UCSD-AML1 (cell line): ENCODE measurements around the gene LARGE1.

Experiments
- DNase-seq: peaks from one replicate; lab custom pipeline; 2025; ENCODE audit not compliant: unreplicated experiment; lab: John Stamatoyannopoulos, UW

Gene LARGE1

GRCh38 chr22:33739516-33739915, 180.8 kb downstream of the LARGE1 start:
- no peak for DNase-seq

DNA sequence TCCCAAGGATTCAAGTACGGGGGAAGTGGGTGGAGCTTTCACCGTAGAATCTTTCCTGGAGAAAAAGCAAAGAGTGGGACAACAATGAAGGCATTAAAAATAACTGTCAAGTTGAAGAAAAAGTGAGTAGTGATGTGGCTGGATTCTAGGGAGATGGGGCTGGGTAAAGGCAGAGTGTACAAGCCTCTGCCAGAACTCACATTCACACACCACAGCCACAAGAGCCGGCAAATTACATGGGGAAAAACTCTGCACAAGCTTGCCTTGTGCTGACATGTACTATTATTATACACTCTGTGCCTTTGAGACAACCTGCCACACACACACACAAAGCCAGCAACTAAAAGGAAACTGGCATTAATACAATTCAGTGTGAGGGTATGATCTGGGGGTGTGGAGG, 182.6 kb downstream of the LARGE1 start:
- DNase-seq, result no peak

DNA sequence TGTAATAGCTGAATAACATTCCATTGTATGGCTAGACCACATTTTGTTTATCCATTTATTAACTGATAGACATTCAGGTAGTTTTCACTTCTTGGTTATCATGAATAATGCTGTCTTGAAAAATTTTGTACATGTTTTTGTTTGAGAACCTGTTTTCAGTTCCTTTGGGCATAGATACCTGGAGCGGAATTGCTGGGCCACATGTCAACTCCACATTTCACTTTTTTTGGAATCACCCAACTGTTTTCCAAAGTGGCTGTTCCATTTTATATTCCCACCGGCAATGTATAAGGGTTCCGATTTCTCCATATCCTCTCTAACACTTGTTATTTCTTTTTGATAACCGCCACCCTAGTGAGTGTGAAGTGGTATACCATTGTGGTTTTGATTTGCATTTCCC, 184.3 kb downstream of the LARGE1 start:
- no peak for DNase-seq

DNA sequence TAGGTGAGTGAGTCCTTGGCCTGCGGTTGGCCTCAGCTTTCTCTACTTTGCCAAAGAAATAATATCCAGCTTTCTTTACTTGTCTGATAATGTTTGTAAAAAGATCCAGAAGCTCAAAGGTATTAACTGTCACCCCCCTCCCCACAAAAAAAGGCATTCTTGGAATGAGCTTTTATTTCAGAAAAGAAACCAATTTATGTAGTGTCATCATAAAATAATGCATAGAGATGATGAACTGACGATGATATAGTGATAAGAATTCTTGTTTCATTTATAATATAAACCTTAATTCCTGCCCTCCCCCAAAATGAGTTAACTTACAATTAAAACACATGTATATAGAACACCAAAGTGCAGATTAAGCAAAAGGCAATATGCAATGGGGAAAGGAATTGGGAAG, 191.4 kb downstream of the LARGE1 start:
- no peak for DNase-seq

- no peak for DNase-seq
These were observed 194.0 kb downstream of the LARGE1 start for GRCh38 chr22:33726294-33726734.

- DNase-seq, result no peak
These were observed 196.4 kb downstream of the LARGE1 start for GRCh38 chr22:33723915-33724314.

- DNase-seq, result no peak
These were observed 197.5 kb downstream of the LARGE1 start for GRCh38 chr22:33722816-33723215.

DNA sequence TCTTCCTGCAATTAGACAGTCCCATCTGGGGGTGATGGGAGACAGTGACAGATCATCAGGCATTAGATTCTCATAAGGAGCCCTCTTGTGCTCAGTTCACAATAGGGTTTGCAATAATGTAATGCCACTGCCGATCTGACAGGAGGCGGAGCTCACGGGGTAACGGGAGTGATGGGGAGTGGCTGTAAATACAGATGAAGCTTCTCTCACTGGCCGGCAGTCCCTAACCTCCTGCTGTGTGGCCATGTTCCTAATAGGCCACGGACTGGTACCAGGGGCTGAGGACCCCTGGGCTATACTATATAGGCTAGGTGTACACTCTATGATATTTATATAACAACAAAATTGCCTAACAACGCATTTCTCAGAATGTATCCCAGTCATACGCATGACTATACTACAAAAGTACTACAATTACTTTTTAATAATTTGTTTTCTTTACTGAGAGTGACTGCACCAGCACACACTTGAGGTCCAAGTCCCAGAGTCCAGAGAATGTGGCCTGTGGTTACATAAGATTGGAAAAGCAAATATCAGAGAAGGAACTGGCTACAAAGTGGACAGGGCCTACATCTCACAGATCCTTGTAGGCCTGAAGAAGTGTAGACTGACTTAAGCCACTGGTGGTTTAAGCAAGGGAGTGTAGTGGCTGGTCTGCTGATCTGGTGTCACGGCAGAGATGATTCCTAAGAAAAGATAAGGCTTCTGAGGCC, 200.0 kb downstream of the LARGE1 start:
- no peak for DNase-seq

DNA sequence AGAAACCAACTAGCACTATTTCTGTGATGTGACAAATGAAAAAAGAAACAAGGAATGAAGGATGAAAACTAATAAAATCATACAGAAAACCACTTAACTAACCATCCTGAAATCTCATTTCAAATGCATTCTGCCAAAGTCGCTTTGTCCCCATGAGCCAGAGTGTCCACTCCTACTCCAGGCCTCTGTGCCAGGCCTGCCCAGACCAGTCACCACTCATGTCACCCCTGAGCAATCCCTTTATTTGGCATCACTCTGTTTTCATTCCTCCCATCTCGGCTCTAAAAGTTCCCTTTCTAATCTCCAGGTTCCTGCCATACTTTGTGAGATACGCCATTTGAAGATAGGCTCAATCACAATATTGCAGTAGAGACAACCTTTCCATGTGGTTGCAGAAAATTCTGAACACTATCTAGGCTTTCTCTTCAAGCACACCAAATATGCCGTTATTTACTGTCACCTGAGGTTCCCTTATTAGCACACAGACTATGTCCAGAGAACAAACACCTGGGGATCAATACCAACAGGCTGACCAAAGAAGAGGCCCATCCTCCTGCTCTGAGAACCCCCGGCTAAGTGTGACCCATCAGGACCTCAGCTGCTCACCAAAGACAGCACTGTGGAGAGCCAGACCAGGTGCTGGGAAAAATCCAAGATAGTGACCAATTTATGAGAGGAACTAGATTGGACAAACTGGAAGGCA, 202.4 kb downstream of the LARGE1 start:
- no peak for DNase-seq

GRCh38 chr22:33715237-33715985, 204.9 kb downstream of the LARGE1 start:
- DNase-seq, result no peak

DNA sequence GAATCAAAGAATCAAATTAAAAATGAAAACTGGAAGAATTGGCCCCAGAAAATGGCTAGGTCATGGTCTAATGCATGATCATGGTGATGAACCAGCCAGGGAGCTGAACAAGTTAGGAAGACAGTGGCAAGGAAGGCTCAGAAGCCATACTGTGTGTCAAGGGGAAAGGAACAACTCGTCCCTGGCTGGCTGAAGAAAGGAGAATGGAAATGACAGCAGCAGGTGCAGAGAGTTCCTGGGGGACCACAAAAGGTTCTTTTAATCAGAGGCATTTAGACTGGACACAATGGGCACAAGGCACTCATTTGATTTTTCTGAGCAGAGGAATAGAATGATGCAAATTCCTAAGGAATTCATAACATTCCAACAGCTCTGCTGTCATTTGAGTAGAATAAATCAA, 209.9 kb downstream of the LARGE1 start:
- no peak for DNase-seq

DNA sequence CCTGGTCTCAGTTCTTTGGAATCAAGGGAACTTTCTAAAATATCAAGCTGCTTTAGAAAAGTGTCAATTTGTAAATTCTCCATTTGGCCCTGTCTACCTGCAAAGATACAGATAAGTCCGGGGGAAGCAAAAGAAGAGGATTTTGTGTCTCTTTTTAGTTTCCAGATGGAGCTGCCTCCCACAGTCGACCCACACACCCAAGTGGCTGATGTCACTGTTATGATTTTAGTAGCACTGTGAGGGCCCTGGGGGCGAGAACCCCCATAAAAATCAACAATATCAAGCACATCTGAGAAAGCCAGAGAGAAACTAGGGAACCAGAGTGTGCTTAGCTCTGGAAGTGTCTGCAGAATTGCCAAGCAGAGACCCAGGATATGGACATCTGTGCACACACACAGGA, 212.7 kb downstream of the LARGE1 start:
- no peak for DNase-seq

DNA sequence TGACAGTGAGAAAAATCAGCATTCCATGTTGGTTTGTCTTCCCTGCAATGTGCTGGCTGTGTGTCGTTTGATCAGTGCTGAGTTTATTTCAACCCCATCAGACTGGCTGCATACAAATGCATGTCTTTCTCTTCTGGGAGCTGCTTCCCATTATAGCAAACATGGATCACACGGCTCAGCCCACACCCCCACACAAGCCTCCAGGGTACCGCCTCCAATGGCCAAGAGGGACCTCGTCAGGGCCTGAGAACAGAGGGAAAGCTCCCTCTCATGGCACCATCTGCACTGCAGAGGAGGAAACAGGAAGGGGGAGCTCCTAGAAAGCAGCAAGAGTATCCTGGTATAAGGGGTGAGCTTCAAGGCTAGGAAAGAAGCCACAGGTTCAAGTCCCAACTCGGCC, 214.2 kb downstream of the LARGE1 start:
- no peak for DNase-seq

- DNase-seq, result no peak
These were observed 221.1 kb downstream of the LARGE1 start for GRCh38 chr22:33699176-33699575.

- no peak for DNase-seq
These were observed 222.6 kb downstream of the LARGE1 start for GRCh38 chr22:33697640-33698039.

GRCh38 chr22:33691057-33691630, 229.1 kb downstream of the LARGE1 start:
- DNase-seq, result no peak

GRCh38 chr22:33688903-33689302, 231.4 kb downstream of the LARGE1 start:
- no peak for DNase-seq

- DNase-seq, result no peak
These were observed 232.8 kb downstream of the LARGE1 start for GRCh38 chr22:33687464-33687863.

DNA sequence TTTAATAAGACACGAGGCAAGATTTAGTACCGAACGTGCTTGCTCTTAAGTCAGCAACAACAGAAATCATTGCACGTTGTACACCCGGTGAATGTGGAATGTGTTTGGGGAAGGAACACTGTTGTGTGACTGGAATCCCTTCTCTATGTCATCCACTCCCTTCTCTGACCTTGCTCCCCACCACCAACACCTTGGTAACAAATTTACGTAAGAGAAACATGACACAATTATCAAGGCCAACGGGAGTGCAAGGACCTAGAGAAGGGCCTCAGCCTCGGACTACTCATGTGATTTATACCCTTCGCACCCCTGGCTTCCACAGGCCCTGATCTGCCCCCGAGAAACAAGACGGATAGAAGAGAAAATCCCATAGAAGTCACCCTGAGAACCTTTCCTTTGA, 236.2 kb downstream of the LARGE1 start:
- no peak for DNase-seq

DNA sequence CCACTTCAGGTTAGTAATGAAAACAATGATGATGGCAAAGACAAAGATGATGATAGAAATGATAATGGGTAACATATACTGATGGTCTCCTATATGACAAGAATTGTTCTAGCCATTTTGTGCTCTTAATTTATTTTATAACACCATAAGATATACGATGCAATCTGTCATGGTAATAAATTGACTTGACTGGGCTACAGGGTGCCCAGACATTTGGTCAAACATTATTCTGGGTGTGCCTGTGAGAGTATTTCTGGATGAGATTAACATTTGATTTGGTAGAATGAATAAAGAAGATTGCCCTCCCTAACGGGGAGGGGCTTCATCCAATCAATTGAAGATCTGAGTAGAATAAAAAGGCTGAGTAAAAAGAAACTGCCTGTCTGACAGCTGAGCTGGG, 237.3 kb downstream of the LARGE1 start:
- no peak for DNase-seq

GRCh38 chr22:33680632-33681031, 239.6 kb downstream of the LARGE1 start:
- DNase-seq, result no peak

- no peak for DNase-seq
These were observed 241.8 kb downstream of the LARGE1 start for GRCh38 chr22:33678523-33678922.
